GM12878 (cell line): ENCODE results near the gene NOP16. TPM values are rescaled to one million over a fixed set of nuclear protein-coding genes. Genes with fewer than 3 reads are reported as not detected.

Source experiments
- ATAC-seq: fragments of 200-7000 bp; cut with Tn5 transposase; 3 replicates; pipeline ENCODE4 v1.9.1; 2020; ENCODE audit warnings: mild to moderate bottlenecking, moderate library complexity
- BruUV-seq: library from RNA; stranded (reverse); fragments of 400-500 nt; replicated peaks from 2 replicates; lab custom pipeline; 2021; lab: Mats Ljungman, UMichigan
- CTCF ChIA-PET: fragments of 300-600 bp; sonication (Branson Sonifier 250); formaldehyde crosslinking; extraction: SDS; loops from one replicate; lab custom pipeline; 2021; ENCODE audit warnings: inconsistent platforms; lab: Yijun Ruan, JAX
- POLR2A ChIA-PET: fragments of 350-600 bp; formaldehyde crosslinking; extraction: SDS; loops from one replicate; lab custom pipeline; 2021; ENCODE audit warnings: inconsistent platforms; lab: Charles Lee
- RAD21 ChIA-PET: fragments of 300-600 bp; sonication (Branson Sonifier 250); formaldehyde crosslinking; loops from one replicate; lab custom pipeline; 2023; ENCODE audit warnings: antibody characterized with exemption; ENCODE audit not compliant: unreplicated experiment; lab: Charles Lee
- SMC1A ChIA-PET: fragments of 300-600 bp; sonication (Branson Sonifier 250); formaldehyde crosslinking; loops from one replicate; lab custom pipeline; 2023; ENCODE audit not compliant: unreplicated experiment, uncharacterized antibody; lab: Charles Lee
- DNase-seq: peaks from one replicate; pipeline ENCODE4 v3.0.0-alpha.2; 2011; ENCODE audit warnings: low read depth, low spot score
- FAIRE-seq: peaks from 3 replicates; lab custom pipeline; 2011; peaks lifted over from hg19 to GRCh38; lab: Jason Lieb, UNC
- H2AFZ ChIP-seq: 2 replicates; pipeline ENCODE4 v1.6.0; 2011; ENCODE audit warnings: low read depth, low read length, control low read depth; ENCODE audit not compliant: control insufficient read depth
- H3K27ac ChIP-seq: 2 replicates; pipeline ENCODE4 v1.5.1; 2011; ENCODE audit warnings: control low read depth; ENCODE audit not compliant: control insufficient read depth, insufficient read depth
- H3K27me3 ChIP-seq, 2 experiments: replicated peaks in 1 of 2; 2 replicates each; pipeline versions ENCODE4 v1.6.0 to v1.6.1; 2011; ENCODE audit warnings: low read length in 1 of 2; ENCODE audit not compliant: control insufficient read depth in 2 of 2, insufficient read depth in 2 of 2
- H3K36me3 ChIP-seq, 2 experiments: 2 replicates each; pipeline ENCODE4 v1.5.1; 2011; ENCODE audit warnings: low read length in 1 of 2; ENCODE audit not compliant: control insufficient read depth in 2 of 2, insufficient read depth in 2 of 2
- H3K4me1 ChIP-seq: 2 replicates; pipeline ENCODE4 v1.6.1; 2011; ENCODE audit warnings: mild to moderate bottlenecking, low read length, moderate library complexity, mixed read lengths; ENCODE audit not compliant: control insufficient read depth, insufficient read depth
- H3K4me2 ChIP-seq: 2 replicates; pipeline ENCODE4 v1.6.0; 2011; ENCODE audit warnings: control low read depth; ENCODE audit not compliant: control insufficient read depth, insufficient read depth
- H3K4me3 ChIP-seq: fragments of 200-600 bp; sonication (generic); 2 replicates; pipeline ENCODE4 v1.5.1; 2016
- H3K79me2 ChIP-seq: 2 replicates; pipeline ENCODE4 v1.6.0; 2011; ENCODE audit warnings: low read length; ENCODE audit not compliant: control insufficient read depth, insufficient read depth
- H3K9ac ChIP-seq: 2 replicates; pipeline ENCODE4 v1.8.0; 2011; ENCODE audit warnings: low read length, control low read depth, mixed read lengths; ENCODE audit not compliant: control insufficient read depth, insufficient read depth
- H3K9me3 ChIP-seq: replicated peaks from 3 replicates; pipeline ENCODE4 v1.5.1; 2011; ENCODE audit warnings: mild to moderate bottlenecking, low read length; ENCODE audit not compliant: control insufficient read depth, insufficient read depth
- H4K20me1 ChIP-seq: 2 replicates; pipeline ENCODE4 v1.6.0; 2011; ENCODE audit not compliant: control insufficient read depth, insufficient read depth
- ATF7 ChIP-seq: fragments of 450-650 bp; IDR thresholded peaks from 2 replicates; pipeline ENCODE4 v1.6.1; 2016; ENCODE audit warnings: low read depth, mild to moderate bottlenecking
- BACH1 ChIP-seq: fragments of 450-650 bp; IDR thresholded peaks from 2 replicates; pipeline ENCODE4 v1.6.1; 2017; ENCODE audit warnings: mild to moderate bottlenecking, borderline replicate concordance
- CHD1 ChIP-seq: IDR thresholded peaks from 2 replicates; pipeline ENCODE4 v1.6.1; 2012; ENCODE audit warnings: low read depth, low read length, improper control_type of control experiment
- CHD4 ChIP-seq: fragments of 200-600 bp; sonication (generic); IDR thresholded peaks from 2 replicates; pipeline ENCODE4 v1.6.1; 2016; ENCODE audit warnings: mild to moderate bottlenecking
- CREB1 ChIP-seq: IDR thresholded peaks from 2 replicates; pipeline ENCODE4 v1.6.1; 2012; ENCODE audit warnings: low read depth, mild to moderate bottlenecking, inconsistent platforms
- EZH2 ChIP-seq: IDR thresholded peaks from 2 replicates; pipeline ENCODE4 v1.6.1; 2012; ENCODE audit warnings: low read depth, mild to moderate bottlenecking, control low read depth, inconsistent platforms, low read length, borderline replicate concordance; ENCODE audit not compliant: control insufficient read depth
- HCFC1 ChIP-seq: fragments of 150-350 bp; IDR thresholded peaks from 2 replicates; pipeline ENCODE4 v1.6.1; 2014; ENCODE audit warnings: low read length
- POLR2A ChIP-seq: IDR thresholded peaks from 2 replicates; pipeline ENCODE4 v1.6.1; 2011; ENCODE audit warnings: low read depth, mild to moderate bottlenecking, low read length
- RAD21 ChIP-seq: IDR thresholded peaks from 2 replicates; pipeline ENCODE4 v1.6.1; 2011; ENCODE audit warnings: mild to moderate bottlenecking, low read depth, low read length, moderate library complexity; ENCODE audit not compliant: insufficient read depth
- SIX5 ChIP-seq: IDR thresholded peaks from 2 replicates; pipeline ENCODE4 v1.6.1; 2011; ENCODE audit warnings: mild to moderate bottlenecking, low read depth, low read length, moderate library complexity; ENCODE audit not compliant: severe bottlenecking
- SRF ChIP-seq, 2 experiments: IDR thresholded peaks; 2 replicates each; pipeline ENCODE4 v1.6.1; 2011; ENCODE audit warnings: low read depth in 2 of 2, low read length in 2 of 2, mild to moderate bottlenecking in 1 of 2, moderate library complexity in 1 of 2
- STAT1 ChIP-seq: fragments of 450-650 bp; conservative IDR thresholded peaks from 2 replicates; pipeline ENCODE4 v1.6.1; 2014; ENCODE audit warnings: antibody characterized with exemption, mild to moderate bottlenecking
- USF1 ChIP-seq: IDR thresholded peaks from 2 replicates; pipeline ENCODE4 v1.6.1; 2011; ENCODE audit warnings: borderline replicate concordance, low read depth, mild to moderate bottlenecking, moderate library complexity, mixed read lengths, low read length; ENCODE audit not compliant: insufficient read depth; ENCODE audit errors: extremely low read length
- ZBTB11 ChIP-seq: fragments of 450-650 bp; formaldehyde crosslinking; IDR thresholded peaks from 2 replicates; pipeline ENCODE4 v1.5.0; 2022; ENCODE audit warnings: mild to moderate bottlenecking, missing genetic modification characterization
- ZNF207 ChIP-seq: fragments of 450-650 bp; IDR thresholded peaks from 2 replicates; pipeline ENCODE4 v1.6.1; 2014; ENCODE audit warnings: antibody characterized with exemption, mild to moderate bottlenecking, borderline replicate concordance
- ZNF24 ChIP-seq: fragments of 450-650 bp; IDR thresholded peaks from 2 replicates; pipeline ENCODE4 v1.6.1; 2017; ENCODE audit warnings: antibody characterized with exemption, mild to moderate bottlenecking
- ZNF622 ChIP-seq: fragments of 450-650 bp; IDR thresholded peaks from 2 replicates; pipeline ENCODE4 v1.6.1; 2017; ENCODE audit warnings: mild to moderate bottlenecking, inconsistent platforms
- ZZZ3 ChIP-seq: IDR thresholded peaks from 2 replicates; pipeline ENCODE4 v1.6.1; 2011; ENCODE audit warnings: low read depth; ENCODE audit not compliant: control insufficient read depth, insufficient read length
- WGBS: methylation state at CpG from one replicate; pipeline ENCODE4 v1.1.6; 2016; ENCODE audit warnings: low lambda C conversion rate; ENCODE audit not compliant: insufficient replicate concordance, insufficient coverage; ENCODE audit errors: missing lambda C conversion rate; 5-methylcytosine and 5-hydroxymethylcytosine counted together
- in situ Hi-C: fragments of 300-500 bp; cut with MboI; formaldehyde crosslinking; loops from 9 replicates; pipeline ENCODE4 v1.14.3; 2018; ENCODE audit warnings: mixed read lengths
- intact Hi-C: fragments of 100-400 bp; cut with micrococcal nuclease; formaldehyde crosslinking; loops from one replicate; pipeline ENCODE4 v1.14.2; 2022; ENCODE audit not compliant: unreplicated experiment
- polyA plus RNA-seq, 11 experiments: library from polyadenylated mRNA; depleted of rRNA in 4 of 11; unstranded in 6 of 11; stranded (reverse) in 5 of 11; fragments of >200 nt; fragmentation: Nextera tagmentation in 4 of 11; fragmentation: Illumina TruSeq in 1 of 11; extraction: Ambion mirVana in 4 of 11; extraction: Trizol in 1 of 11; gene quantifications; 1 replicate in 1 of 11; 2 replicates in 10 of 11; pipeline versions ENCODE4 v1.2.1 to v1.2.3, GENCODE V29; 2011 to 2016; ENCODE audit warnings: inconsistent platforms in 2 of 11, missing spikeins in 2 of 11, low read depth in 1 of 11
- total RNA-seq, 4 experiments: library from RNA; depleted of rRNA in 3 of 4; stranded (reverse); fragments of >200 nt in 3 of 4; fragmentation: Illumina TruSeq in 1 of 4; extraction: Trizol in 1 of 4; gene quantifications; 2 replicates each; pipeline versions ENCODE4 v1.2.1 to v1.2.3, GENCODE V29; 2013 to 2021

Gene NOP16
- total and polyA plus RNA-seq, 10 of the 15 experiments (the other 5 are each of a cell fraction or from before 2014, with no cell fraction given): 50.3 to 276 (median 116) TPM

- Histone ChIP-seq H3K79me2 (peaks cover 10% of the 10 kb centered on the region), H3K27me3 (no peaks in the 10 kb centered on the region), H3K4me1 (no peaks in the 10 kb centered on the region; the same call in 1 of the 2 replicates), H3K9ac (peak within 1 kb of the TSS; percentile 71), H4K20me1 (no peaks in the 10 kb centered on the region), H3K36me3 (no peaks in the 10 kb centered on the region), H3K4me2 (peak within 1 kb of the TSS; percentile 98), H3K27ac (no peak within 1 kb of the TSS), H2AFZ (peak within 1 kb of the TSS; percentile 92), H3K9me3 (no peaks in the 10 kb centered on the region), H3K4me3 (peak within 1 kb of the TSS; percentile 91)
- no peak for FAIRE-seq
- no peak for DNase-seq
- ChIA-PET RAD21 (no interaction called here), SMC1A (no interaction called here), POLR2A (no interaction called here), CTCF (no interaction called here)
- ATAC-seq: peak; percentile 52
- no TSS peak for BruUV-seq
- in situ Hi-C loops: no loop called here
- intact Hi-C loops: loop anchor here (1.0 kb wide), 1 partner anchor 23 kb away; the partner anchor contains the start of genes HIGD2A and NOP16
- 10% methylated on average over 89 of the region's 108 CpGs for WGBS
- TF ChIP-seq ZNF207: no peak
- no peak for TF ChIP-seq CHD4
- peak; percentile 66; the same call in 1 of the 2 replicates for TF ChIP-seq POLR2A
- TF ChIP-seq ATF7: no peak
- TF ChIP-seq EZH2: no peak
- no peak for TF ChIP-seq ZNF622
- 0 out of 2 replicates have a peak, but pooled peaks have one; percentile 37 for TF ChIP-seq STAT1
- TF ChIP-seq BACH1: peak; percentile 69; the same call in 1 of the 2 replicates
- no peak for TF ChIP-seq ZBTB11 (CRISPR knock-in tag)
- no peak for TF ChIP-seq RAD21
- TF ChIP-seq SIX5: peak; percentile 73
- no peak for TF ChIP-seq ZZZ3
- peak; percentile 78 for TF ChIP-seq HCFC1
- no peak for TF ChIP-seq USF1
- TF ChIP-seq SRF (IDR thresholded peaks at IDR 0.05; ENCODE audit: low read depth in 2 of 2, low read length in 2 of 2): 0 out of 4 replicates have a peak, but pooled peaks of 1 of the 2 experiments have one; percentile 28
- TF ChIP-seq CREB1: peak; percentile 45; the same call in 1 of the 2 replicates
- 0 out of 2 replicates have a peak, but pooled peaks have one; percentile 11 for TF ChIP-seq ZNF24
- no peak for TF ChIP-seq CHD1
These were observed 22.8 kb downstream of the NOP16 start, which contains the start of gene ARL10 for GRCh38 chr5:176365351-176366231. Gene ARL10, plus strand, starts transcription at chr5:176365487. Its CDS starts 77 bp downstream, at chr5:176365564.
